Colonic mucosa (tissue), 4 donors: ENCODE results near the gene ZNF785. TPM values are rescaled to one million over a fixed set of nuclear protein-coding genes. Genes with fewer than 3 reads are reported as not detected.
A peak's percentile ranks its signal among the peaks of the same experiment; 100 is the strongest.

ENCODE experiments used
- DNase-seq: peaks from one replicate; pipeline ENCODE4 v3.0.0-alpha.2; 2020
- H3K27ac ChIP-seq: fragments of 200-600 bp; one replicate; pipeline ENCODE4 v1.8.0; 2021
- H3K27me3 ChIP-seq: fragments of 200-600 bp; one replicate; pipeline ENCODE4 v1.8.0; 2021
- H3K36me3 ChIP-seq: fragments of 200-600 bp; one replicate; pipeline ENCODE4 v1.8.0; 2021
- H3K4me1 ChIP-seq: fragments of 200-600 bp; one replicate; pipeline ENCODE4 v1.8.0; 2021; ENCODE audit warnings: mild to moderate bottlenecking
- H3K4me3 ChIP-seq: fragments of 200-600 bp; one replicate; pipeline ENCODE4 v1.8.0; 2021
- H3K9ac ChIP-seq, 2 donors: one replicate each; pipeline ENCODE4 v1.7.0; 2013; ENCODE audit warnings: control low read depth in 2 of 2, low read depth in 2 of 2, low read length in 2 of 2
- H3K9me3 ChIP-seq: fragments of 200-600 bp; one replicate; pipeline ENCODE4 v1.8.0; 2021
- CTCF ChIP-seq: fragments of 200-600 bp; IDR thresholded peaks from one replicate; pipeline ENCODE4 v1.8.0; 2022; ENCODE audit warnings: antibody characterized with exemption, mild to moderate bottlenecking
- intact Hi-C: fragments of 100-400 bp; cut with DNase I; formaldehyde crosslinking; loops from one replicate; pipeline ENCODE4 v1.14.1; 2022
- total RNA-seq, 2 donors: library from RNA; stranded (reverse); fragmentation: NEBNext Ultra II Directional in 1 of 2; extraction: Animal tissue kit (Norgen Biotek cat#: 25700) in 1 of 2; gene quantifications; one replicate each; pipeline ENCODE4 v1.2.1, GENCODE V29; 2021
- donor health status: healthy.
- donor health status: DM: no; HTN: no; CAD: no.
- donor health status: DM: no; HTN: no; CAD: no.

ZNF785 gene
- total RNA-seq, 2 donors from 2014 or later = 12.7 to 13.3 TPM

GRCh38 chr16:30567991-30568638, 17.4 kb downstream of the ZNF785 start:
- Histone ChIP-seq H3K36me3 (no peaks in the 10 kb centered on the region), H3K27me3 (no peaks in the 10 kb centered on the region), H3K9me3 (no peaks in the 10 kb centered on the region), H3K4me3 (no peak overlapping the region), H3K9ac (no peak overlapping the region), H3K4me1 (peaks cover 5% of the 10 kb centered on the region), H3K27ac (peak overlapping the region; percentile 25)
- TF ChIP-seq CTCF = no peak
- intact Hi-C loops = no loop called here
- DNase-seq = no peak

- H3K36me3 ChIP-seq = no peaks in the 10 kb centered on the region
- peaks cover 2% of the 10 kb centered on the region for H3K4me1 ChIP-seq
- peak overlapping the region in 1 of 2 donors; percentile 12 for H3K9ac ChIP-seq
- TF ChIP-seq CTCF = no peak
- no peak overlapping the region for H3K4me3 ChIP-seq
- DNase-seq = no peak
- intact Hi-C loops = no loop called here
- H3K27me3 ChIP-seq = no peaks in the 10 kb centered on the region
- H3K9me3 ChIP-seq = no peaks in the 10 kb centered on the region
- H3K27ac ChIP-seq = peak overlapping the region; percentile 25
Observed at GRCh38 chr16:30567160-30567990, 18.1 kb downstream of the ZNF785 start.

GRCh38 chr16:30566531-30566930, 19.0 kb downstream of the ZNF785 start:
- H3K27me3 ChIP-seq = no peaks in the 10 kb centered on the region
- no peak overlapping the region for H3K27ac ChIP-seq
- H3K9me3 ChIP-seq = no peaks in the 10 kb centered on the region
- DNase-seq = no peak
- intact Hi-C loops = no loop called here
- H3K36me3 ChIP-seq = no peaks in the 10 kb centered on the region
- H3K4me1 ChIP-seq = no peaks in the 10 kb centered on the region
- H3K9ac ChIP-seq = no peak overlapping the region
- no peak overlapping the region for H3K4me3 ChIP-seq
- no peak for TF ChIP-seq CTCF

- DNase-seq = no peak
- H3K36me3 ChIP-seq = no peaks in the 10 kb centered on the region
- no peak overlapping the region for H3K9ac ChIP-seq
- intact Hi-C loops = no loop called here
- TF ChIP-seq CTCF = no peak
- H3K4me3 ChIP-seq = no peak overlapping the region
- no peaks in the 10 kb centered on the region for H3K4me1 ChIP-seq
- no peaks in the 10 kb centered on the region for H3K9me3 ChIP-seq
- no peak overlapping the region for H3K27ac ChIP-seq
- H3K27me3 ChIP-seq = no peaks in the 10 kb centered on the region
Observed at GRCh38 chr16:30565984-30566383, 19.5 kb downstream of the ZNF785 start.

- Histone ChIP-seq H3K9me3 (no peaks in the 10 kb centered on the region), H3K36me3 (no peaks in the 10 kb centered on the region), H3K27ac (no peak overlapping the region), H3K27me3 (no peaks in the 10 kb centered on the region), H3K9ac (no peak overlapping the region), H3K4me3 (no peak overlapping the region), H3K4me1 (no peaks in the 10 kb centered on the region)
- no peak for TF ChIP-seq CTCF
- no peak for DNase-seq
- intact Hi-C loops = no loop called here
Observed at GRCh38 chr16:30565526-30565925, 20.0 kb downstream of the ZNF785 start.
